ENCODE data around the gene ADARB2.
"Not testable (repeated sequence)": the region's sequence is repeated elsewhere in the genome, so short reads cannot be mapped to it uniquely, and the experiment has no call there.

ADARB2 gene

GRCh38 chr10:1266033-1266802 lies 471.1 kb downstream of the ADARB2 start:
- no peak for DNase-seq

- DNase-seq: no peak
Measured at GRCh38 chr10:1264001-1264400, 473.3 kb downstream of the ADARB2 start.

- no peak for DNase-seq
Measured at GRCh38 chr10:1257274-1257673, 480.1 kb downstream of the ADARB2 start.

- DNase-seq: no peak
Measured at GRCh38 chr10:1256432-1256725, 480.9 kb downstream of the ADARB2 start.

- no peak for DNase-seq
Measured at GRCh38 chr10:1255600-1256431, 481.5 kb downstream of the ADARB2 start.

GRCh38 chr10:1255118-1255517 lies 482.2 kb downstream of the ADARB2 start:
- no peak for DNase-seq

GRCh38 chr10:1253523-1254353 lies 483.6 kb downstream of the ADARB2 start:
- no peak for DNase-seq

- no peak for DNase-seq
Measured at GRCh38 chr10:1251769-1252168, 485.6 kb downstream of the ADARB2 start.

- no peak for DNase-seq
Measured at GRCh38 chr10:1249142-1249920, 488.0 kb downstream of the ADARB2 start.

- not testable (repeated sequence) for DNase-seq
Measured at GRCh38 chr10:1248262-1248630, 489.1 kb downstream of the ADARB2 start.

GRCh38 chr10:1247598-1248261 lies 489.6 kb downstream of the ADARB2 start:
- DNase-seq: no peak

GRCh38 chr10:1244493-1244892 lies 492.8 kb downstream of the ADARB2 start:
- DNase-seq: no peak

- DNase-seq: no peak
Measured at GRCh38 chr10:1243486-1244234, 493.7 kb downstream of the ADARB2 start.

GRCh38 chr10:1242975-1243374 lies 494.4 kb downstream of the ADARB2 start:
- no peak for DNase-seq

GRCh38 chr10:1241973-1242935 lies 495.1 kb downstream of the ADARB2 start:
- no peak for DNase-seq

GRCh38 chr10:1241322-1241890 lies 495.9 kb downstream of the ADARB2 start:
- no peak for DNase-seq

GRCh38 chr10:1240341-1240775 lies 497.0 kb downstream of the ADARB2 start:
- no peak for DNase-seq

- no peak for DNase-seq
Measured at GRCh38 chr10:1233031-1233430, 504.3 kb downstream of the ADARB2 start.

GRCh38 chr10:1232164-1232911 lies 505.0 kb downstream of the ADARB2 start:
- no peak for DNase-seq
